Measurements from ENCODE around the gene CD40LG.

Gene CD40LG

DNA sequence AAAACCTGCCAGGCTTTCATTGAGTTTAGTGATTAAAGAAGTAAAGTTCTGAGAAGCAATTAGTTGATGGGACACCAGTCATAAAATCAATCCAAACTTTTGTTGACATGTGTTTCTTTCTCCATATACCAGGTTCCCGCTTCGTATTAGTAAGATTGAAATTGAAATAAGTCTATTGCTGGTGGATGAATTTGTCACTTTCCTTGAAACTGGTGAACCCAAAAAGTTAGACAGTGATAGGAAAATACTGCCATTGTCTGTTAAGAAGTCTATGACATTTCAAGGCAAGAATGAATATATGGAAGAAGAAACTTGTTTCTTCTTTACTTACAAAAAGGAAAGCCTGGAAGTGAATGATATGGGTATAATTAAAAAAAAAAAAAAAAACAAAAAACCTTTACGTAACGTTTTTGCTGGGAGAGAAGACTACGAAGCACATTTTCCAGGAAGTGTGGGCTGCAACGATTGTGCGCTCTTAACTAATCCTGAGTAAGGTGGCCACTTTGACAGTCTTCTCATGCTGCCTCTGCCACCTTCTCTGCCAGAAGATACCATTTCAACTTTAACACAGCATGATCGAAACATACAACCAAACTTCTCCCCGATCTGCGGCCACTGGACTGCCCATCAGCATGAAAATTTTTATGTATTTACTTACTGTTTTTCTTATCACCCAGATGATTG lies at the start of gene CD40LG:
Gene CD40LG, plus strand, starts transcription at position 482 of the 684 bp plus-strand sequence. Its CDS starts 91 bp downstream, at position 573.
- no peak for DNase-seq (ENCODE audit: low read depth)

DNA sequence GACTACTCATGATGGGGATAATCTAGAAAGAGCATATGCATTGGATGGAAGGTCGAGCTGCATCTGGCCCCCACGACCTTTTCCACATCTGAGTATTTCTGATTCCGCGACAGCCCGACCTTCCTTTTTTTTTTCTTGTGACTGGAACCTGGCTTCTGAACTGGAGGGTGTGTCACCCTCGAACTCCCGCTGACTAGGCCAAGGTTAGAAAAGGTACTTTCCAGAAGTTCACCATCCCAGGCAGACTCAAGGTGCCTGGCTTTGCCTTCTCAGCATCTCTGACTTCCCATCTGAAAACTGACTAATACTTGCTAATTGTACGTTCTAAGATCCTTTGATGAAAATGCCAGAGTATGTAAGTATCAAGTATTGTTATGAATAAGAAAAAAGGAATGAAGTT lies 49.3 kb upstream of the CD40LG start:
- DNase-seq (ENCODE audit: low read depth): no peak

DNA sequence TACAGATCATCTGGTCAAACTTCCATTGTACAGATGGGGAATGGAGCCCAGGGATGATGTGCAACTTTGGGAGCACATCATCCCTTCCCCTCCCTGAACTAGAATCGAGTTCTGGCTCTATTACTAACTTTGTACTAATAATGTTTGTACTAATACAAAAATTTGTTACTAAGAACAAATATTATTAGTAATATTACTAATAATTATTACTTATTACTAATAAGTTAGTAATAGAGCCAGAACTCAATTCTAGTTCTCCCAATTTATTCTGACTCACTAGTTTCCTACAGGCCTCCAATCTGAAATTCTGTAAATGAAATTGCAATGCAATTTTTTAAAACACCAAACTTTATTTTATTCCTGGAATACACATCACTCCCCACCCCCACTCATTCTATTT lies 47.9 kb upstream of the CD40LG start:
- DNase-seq (ENCODE audit: low read depth): no peak

DNA sequence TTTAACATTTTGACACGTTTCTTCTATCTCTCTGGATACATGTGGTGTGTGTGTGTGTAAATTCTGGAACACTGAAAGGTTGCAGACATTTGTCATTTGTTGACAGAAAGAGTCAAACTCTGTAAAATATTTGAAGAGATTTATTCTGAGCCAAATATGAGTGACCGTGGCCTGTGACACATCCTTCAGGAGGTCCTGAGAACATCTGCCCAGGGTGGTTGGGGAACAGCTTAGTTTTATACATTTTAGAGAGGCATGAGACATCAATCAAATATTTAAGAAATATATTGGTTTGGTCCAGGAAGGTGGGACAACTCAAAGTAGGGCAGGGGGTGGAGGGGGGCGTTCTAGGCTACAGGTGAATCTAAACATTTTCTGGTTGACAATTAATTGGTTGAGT lies 40.7 kb upstream of the CD40LG start:
- DNase-seq (ENCODE audit: low read depth): no peak

DNA sequence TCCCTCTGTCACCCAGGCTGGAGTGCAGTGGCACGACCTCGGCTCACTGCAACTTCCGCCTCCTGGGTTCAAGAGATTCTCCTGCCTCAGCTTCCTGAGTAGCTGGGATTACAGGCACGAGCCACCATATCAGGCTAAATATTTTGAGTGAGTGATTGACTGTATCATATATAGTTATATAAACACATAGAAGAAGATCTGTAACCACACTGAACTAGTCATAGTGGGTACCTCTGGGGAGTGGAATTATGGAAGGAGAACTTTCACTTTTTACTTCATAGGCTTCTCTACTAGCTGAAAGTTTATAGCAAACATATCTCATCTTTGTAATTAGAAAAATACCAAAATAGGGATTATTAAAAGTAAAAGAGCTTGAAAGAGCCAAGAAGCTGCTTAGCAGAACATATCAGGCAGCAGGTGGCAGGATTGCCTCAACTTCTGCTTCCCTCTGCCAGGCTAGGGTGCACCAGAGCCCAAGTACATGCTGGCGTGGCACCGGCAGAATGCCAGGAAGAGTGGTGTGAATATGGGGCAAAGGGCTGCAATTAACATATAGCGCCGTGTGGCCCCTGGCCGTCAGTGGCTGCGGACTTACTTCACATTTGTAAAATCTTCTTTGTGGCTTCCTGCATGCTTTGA lies 39.5 kb upstream of the CD40LG start:
- DNase-seq (ENCODE audit: low read depth): no peak

DNA sequence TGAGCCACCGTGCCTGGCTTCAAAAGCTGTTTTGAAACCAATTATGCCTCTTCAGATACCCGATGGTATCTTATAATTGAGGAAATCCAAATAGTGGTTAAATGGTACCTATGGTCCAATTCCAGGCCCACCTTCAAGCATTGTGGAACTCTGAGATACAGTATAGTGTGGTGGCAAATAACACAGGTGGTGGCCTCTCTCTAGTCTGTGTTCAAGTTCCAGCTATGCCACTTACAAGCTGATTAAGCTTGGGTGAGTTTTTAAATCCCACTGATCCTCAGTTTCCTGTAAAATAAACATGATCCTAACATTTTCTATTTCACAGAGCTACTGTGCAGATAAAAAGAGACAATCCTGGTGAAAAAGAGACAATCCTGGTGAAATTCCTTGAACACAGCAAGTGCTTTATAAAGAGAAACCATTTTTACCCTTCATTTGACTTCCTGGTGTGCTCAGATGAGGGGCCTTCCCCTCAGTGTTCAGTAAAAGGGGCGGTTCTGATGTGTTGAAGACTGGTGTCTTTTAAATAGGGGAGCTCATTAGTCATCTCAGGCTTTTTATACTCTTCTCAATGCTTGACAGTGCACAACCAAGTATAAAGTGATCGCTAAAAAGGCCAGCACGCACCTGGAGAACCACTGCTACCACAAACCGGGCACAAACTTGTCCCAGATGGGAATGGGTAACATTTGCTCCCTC lies 30.8 kb upstream of the CD40LG start:
- no peak for DNase-seq (ENCODE audit: low read depth)

DNA sequence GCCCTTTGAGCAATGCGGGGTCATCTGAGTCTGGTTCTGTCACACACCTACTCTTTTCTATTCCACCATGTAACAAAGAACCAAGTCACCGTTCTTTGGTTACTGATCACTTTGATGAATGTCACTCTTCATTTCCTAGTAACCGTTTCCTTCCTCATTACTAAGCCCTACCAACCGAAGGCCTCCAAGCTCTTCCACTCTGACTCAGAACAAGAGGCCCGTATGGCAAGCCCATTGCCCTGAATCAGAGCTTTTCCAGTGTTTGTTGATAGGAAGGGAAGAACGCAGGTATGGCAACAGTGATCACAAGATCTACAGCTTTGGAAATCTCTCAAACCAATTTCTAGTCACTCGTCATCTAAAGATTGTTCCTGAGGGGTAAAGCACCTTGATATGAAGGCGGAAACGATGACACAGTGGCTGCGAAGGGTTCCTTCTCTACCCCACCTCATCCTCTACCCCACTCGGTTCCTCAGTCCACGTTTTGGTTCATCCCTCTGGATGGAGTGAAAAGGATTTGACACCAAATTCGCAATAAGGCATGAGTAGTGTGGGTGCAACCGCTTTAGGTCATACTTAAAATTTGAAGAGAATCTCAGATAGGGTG lies 28.0 kb upstream of the CD40LG start:
- no peak for DNase-seq (ENCODE audit: low read depth)

DNA sequence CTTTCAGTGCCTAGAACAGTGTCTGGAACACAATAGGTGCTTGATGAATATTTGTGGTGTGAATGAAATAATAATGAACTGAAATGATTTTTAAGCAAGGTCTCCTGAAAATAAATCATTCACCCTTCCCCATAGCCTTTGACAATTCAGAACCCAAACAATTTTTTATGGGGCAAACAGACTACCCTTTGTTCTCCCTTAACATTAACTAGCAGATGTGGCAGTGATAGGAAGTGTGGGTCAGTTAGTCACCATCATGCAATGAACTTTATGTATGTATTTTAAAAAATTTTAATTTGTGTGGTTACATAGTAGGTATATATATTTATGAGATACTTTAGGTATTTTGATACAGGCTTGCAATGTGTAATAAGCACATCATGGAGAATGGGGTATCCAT lies 27.2 kb upstream of the CD40LG start:
- no peak for DNase-seq (ENCODE audit: low read depth)

DNA sequence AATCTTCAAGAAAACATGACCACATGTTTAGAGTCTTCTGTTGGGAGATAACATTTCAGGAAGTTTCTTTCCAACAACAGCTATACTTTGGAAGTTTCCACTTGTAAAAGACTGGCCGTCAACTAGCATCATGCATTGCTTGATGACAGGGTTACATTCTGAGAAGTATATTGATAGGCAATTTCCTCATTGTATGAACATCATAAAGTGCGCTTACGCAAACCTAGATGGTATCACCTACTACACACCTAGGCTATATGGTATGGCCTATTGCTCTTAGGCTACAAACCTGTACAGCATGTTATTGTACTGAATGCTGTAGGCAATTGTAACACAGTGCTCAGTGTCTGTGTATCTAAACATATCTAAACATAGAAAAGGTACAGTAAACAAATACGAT lies 25.4 kb upstream of the CD40LG start:
- DNase-seq (ENCODE audit: low read depth): no peak

- no peak for DNase-seq (ENCODE audit: low read depth)
These were observed 24.6 kb upstream of the CD40LG start for GRCh38 chrX:136623396-136623795.

GRCh38 chrX:136625246-136625645 lies 22.7 kb upstream of the CD40LG start:
- no peak for DNase-seq (ENCODE audit: low read depth)

DNA sequence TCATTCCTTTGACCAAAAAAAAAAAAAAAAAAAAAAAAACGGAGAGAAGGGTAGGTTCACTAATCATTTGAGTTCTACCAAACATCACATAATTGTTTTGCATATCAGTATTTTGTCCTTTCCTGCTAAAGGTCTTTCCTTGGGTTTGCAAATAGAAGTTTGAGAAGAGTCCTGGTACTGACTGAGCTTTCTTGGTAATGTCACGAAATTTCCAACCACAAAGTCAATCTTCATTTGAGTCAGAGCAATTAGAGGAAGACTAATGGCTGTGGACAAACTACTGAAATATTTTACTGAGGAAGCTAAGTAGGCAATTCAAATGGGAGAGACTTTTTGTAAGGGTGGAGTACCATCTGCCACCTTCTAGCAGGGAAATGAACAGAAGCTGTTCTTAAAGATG lies 21.7 kb upstream of the CD40LG start:
- DNase-seq (ENCODE audit: low read depth): no peak

DNA sequence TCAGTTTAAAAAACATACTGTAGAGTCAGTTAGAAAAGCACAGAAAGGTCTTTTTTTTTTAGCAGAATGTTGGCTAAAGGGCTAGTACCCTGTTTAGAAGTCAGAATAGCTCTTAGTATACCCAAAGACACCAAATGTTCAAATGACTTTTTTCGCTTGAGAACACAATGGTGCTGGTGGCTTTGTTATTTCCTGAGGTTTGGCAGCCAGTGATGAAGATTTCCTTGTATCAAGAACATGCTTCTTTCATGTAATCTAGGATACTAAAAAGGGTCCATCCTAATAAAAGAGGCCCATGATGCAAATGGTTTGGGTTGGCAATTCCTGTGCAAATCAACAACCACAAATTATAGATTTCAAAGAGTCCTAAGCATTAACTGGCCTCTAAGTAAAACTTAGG lies 21.1 kb upstream of the CD40LG start:
- DNase-seq (ENCODE audit: low read depth): no peak

GRCh38 chrX:136627409-136627808 lies 20.5 kb upstream of the CD40LG start:
- no peak for DNase-seq (ENCODE audit: low read depth)

- no peak for DNase-seq (ENCODE audit: low read depth)
These were observed 18.7 kb upstream of the CD40LG start for GRCh38 chrX:136629084-136629750.

GRCh38 chrX:136630881-136631280 lies 17.1 kb upstream of the CD40LG start:
- no peak for DNase-seq (ENCODE audit: low read depth)

DNA sequence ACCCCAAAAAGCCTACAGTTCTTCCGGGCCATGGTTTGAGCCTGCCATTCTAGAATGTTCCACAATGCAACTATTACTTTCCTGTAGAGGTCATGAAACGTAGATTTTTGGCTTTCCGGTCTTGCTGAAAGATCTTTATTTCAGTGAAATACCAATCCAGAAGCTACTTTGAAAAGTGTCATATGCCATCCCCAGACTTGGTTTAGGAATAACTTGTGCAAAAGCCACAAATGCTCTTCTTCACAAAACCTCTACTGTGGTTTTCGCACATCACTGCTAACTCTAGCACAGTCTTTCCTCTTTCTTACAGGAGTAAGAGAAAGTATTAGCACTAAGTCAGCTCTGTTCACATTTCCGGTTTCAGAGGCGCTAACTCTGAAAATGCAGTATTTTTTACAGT lies 12.7 kb upstream of the CD40LG start:
- DNase-seq (ENCODE audit: low read depth): no peak

DNA sequence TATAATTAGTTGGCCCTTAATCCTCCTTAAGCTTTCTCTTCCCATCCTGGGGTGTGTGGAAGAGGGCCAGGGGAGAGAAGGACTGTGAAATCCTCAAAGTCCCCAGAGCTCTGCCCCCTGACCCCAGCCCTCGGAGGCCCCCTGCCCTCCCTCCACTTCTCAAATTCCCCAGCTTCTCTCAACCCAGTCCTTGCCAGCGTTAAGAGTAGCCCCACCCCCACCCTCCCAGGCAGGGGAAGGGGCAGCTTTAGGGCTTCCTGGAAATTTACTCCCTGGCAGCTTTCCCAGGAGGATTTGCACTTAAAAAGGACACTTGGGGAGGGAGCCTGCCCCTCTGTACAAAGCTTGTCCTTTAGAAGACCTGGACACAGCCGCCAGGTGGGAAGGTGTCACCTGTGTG lies 11.8 kb upstream of the CD40LG start:
- no peak for DNase-seq (ENCODE audit: low read depth)

GRCh38 chrX:136639506-136640176 lies 8.3 kb upstream of the CD40LG start:
- DNase-seq (ENCODE audit: low read depth): no peak

- DNase-seq (ENCODE audit: low read depth): no peak
These were observed 4.7 kb upstream of the CD40LG start for GRCh38 chrX:136643243-136643642.

DNA sequence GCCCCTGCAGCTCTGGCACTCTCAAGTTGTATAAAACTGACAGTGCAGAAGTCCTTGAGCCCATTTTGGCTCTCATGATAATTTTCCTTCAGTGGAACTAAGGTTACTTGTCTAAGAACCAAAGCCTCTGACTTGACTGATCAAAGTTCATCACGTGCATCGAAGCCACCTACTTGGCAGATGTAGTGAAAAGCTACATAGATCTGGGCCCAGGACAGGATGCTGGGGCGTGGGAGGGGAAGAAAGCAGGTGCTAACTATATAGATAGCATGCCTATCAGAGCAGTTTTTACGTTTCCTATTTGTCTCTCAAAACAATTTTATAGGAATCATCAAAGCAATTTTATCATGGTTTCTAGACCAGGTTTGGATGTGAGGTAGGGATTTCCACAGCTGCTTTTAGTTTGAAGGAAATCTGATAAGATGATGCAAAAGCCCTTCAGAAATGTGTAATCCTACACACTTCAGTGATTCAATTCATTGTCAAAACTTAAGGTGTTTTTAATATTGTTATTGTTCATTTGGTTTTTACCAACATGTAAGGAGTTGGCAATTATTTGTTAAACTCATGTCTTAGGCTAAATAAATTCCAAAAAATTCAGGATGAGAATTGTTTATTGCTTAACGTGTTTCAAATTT lies 1.2 kb upstream of the CD40LG start:
- DNase-seq (ENCODE audit: low read depth): no peak

All from stimulated activated CD8-positive, alpha-beta memory T cell treated with anti-CD3 and anti-CD28 coated beads, Interleukin-15, amount 100 ng/mL, for 24 hours (primary cell).